ENCODE results near the gene BOD1.

GRCh38 chr5:173663352-173664153, 47.1 kb upstream of the BOD1 start:
- TF ChIP-seq CTCF (IDR thresholded peaks at IDR 0.05), result no peak
- TF ChIP-seq EP300 (IDR thresholded peaks at IDR 0.05), result no peak
- no peak for TF ChIP-seq POLR2A (IDR thresholded peaks at IDR 0.05)
